CD8-positive, alpha-beta memory T cell (primary cell): ENCODE measurements around the gene PRR33. TPM values are rescaled to one million over a fixed set of nuclear protein-coding genes. Genes with fewer than 3 reads are reported as not detected.
A peak's percentile ranks its signal among the peaks of the same experiment; 100 is the strongest.

Experiments
- CTCF ChIA-PET: fragments of 350-600 bp; sonication (Branson Sonifier 250); formaldehyde crosslinking; loops from one replicate; lab custom pipeline; 2021; ENCODE audit warnings: antibody characterized with exemption; lab: Charles Lee
- POLR2A ChIA-PET: fragments of 350-600 bp; sonication (Branson Sonifier 250); formaldehyde crosslinking; loops from one replicate; lab custom pipeline; 2021; ENCODE audit warnings: antibody characterized with exemption; lab: Charles Lee
- DNase-seq, 5 donors: peaks; one replicate each; pipeline versions ENCODE4 v3.0.0 to v3.0.0-alpha.2; 2020 to 2022; ENCODE audit warnings: mixed read lengths in 1 of 5
- H3K27ac ChIP-seq: one replicate; pipeline ENCODE4 v1.7.0; 2013; ENCODE audit warnings: low read depth, mild to moderate bottlenecking, low read length, moderate library complexity
- H3K27me3 ChIP-seq: 2 replicates; pipeline ENCODE4 v1.7.0; 2013; ENCODE audit warnings: low read length, mild to moderate bottlenecking; ENCODE audit not compliant: insufficient read depth, poor library complexity, severe bottlenecking
- H3K36me3 ChIP-seq: 2 replicates; pipeline ENCODE4 v1.7.0; 2013; ENCODE audit warnings: mild to moderate bottlenecking, low read length, moderate library complexity; ENCODE audit not compliant: insufficient read depth
- H3K4me1 ChIP-seq: 2 replicates; pipeline ENCODE4 v1.7.0; 2013; ENCODE audit warnings: mild to moderate bottlenecking, low read length, moderate library complexity; ENCODE audit not compliant: insufficient read depth
- H3K4me3 ChIP-seq: 2 replicates; pipeline ENCODE4 v1.7.0; 2013; ENCODE audit warnings: mild to moderate bottlenecking, low read length
- H3K9me3 ChIP-seq: 2 replicates; pipeline ENCODE4 v1.7.0; 2013; ENCODE audit warnings: mild to moderate bottlenecking, low read length
- H3K27ac Mint-ChIP-seq, 8 donors: one replicate each; pipeline ENCODE4 v1.8.0; 2020 to 2021; ENCODE audit warnings: mixed read lengths in 8 of 8, mild to moderate bottlenecking in 6 of 8, inconsistent platforms in 3 of 8, moderate library complexity in 3 of 8
- H3K27me3 Mint-ChIP-seq, 2 donors: one replicate each; pipeline ENCODE4 v1.8.0; 2020 to 2021; ENCODE audit warnings: mixed read lengths in 2 of 2, mild to moderate bottlenecking in 1 of 2, moderate library complexity in 1 of 2
- H3K36me3 Mint-ChIP-seq, 3 donors: one replicate each; pipeline ENCODE4 v1.8.0; 2020 to 2021; ENCODE audit warnings: mixed read lengths in 3 of 3, inconsistent platforms in 1 of 3, mild to moderate bottlenecking in 1 of 3
- H3K4me1 Mint-ChIP-seq, 3 donors: one replicate each; pipeline ENCODE4 v1.8.0; 2020 to 2021; ENCODE audit warnings: mixed read lengths in 3 of 3, inconsistent platforms in 1 of 3, mild to moderate bottlenecking in 1 of 3
- H3K4me3 Mint-ChIP-seq, 7 donors: one replicate each; pipeline ENCODE4 v1.8.0; 2020 to 2021; ENCODE audit warnings: mixed read lengths in 7 of 7, mild to moderate bottlenecking in 6 of 7, moderate library complexity in 4 of 7, inconsistent platforms in 2 of 7
- H3K9me3 Mint-ChIP-seq, 5 donors: one replicate each; pipeline ENCODE4 v1.8.0; 2020 to 2022; ENCODE audit warnings: mixed read lengths in 5 of 5, mild to moderate bottlenecking in 3 of 5, moderate library complexity in 2 of 5, inconsistent platforms in 1 of 5
- polyA plus RNA-seq: library from polyadenylated mRNA; unstranded; fragments of 300-500 nt; fragmentation: Illumina TruSeq; gene quantifications from one replicate; pipeline ENCODE4 v1.2.3, GENCODE V29; 2021
- total RNA-seq, 2 experiments: library from RNA; stranded (reverse); gene quantifications; one replicate each; pipeline ENCODE4 v1.2.3, GENCODE V29; 2021

Gene PRR33
- total and polyA plus RNA-seq, 3 experiments from 2014 or later: 0.17 TPM; not detected in 2

DNA sequence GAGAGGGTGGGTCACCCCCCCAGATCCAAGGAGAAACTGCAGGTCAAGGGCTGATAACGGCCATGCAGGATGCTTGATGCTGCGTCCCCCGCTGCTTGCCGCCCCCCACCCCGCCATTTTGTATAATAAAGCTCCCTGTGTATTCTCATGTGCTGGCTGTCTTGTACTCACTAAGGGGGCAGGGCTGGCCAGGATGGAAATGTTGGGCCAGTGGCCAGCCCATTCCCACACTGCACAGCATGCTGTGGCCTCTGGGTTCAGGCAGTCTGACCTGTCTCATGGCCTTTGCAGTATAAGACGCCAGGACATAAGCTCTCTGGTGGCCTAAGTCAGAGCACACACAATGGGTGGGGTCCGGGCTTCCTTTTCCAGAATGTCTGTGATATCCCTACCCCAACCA, 421 bp upstream of the PRR33 start:
- H3K36me3 Mint-ChIP-seq: peaks cover 0 to 13% (median 0%) of the 10 kb centered on the region in 3 donors
- POLR2A ChIA-PET: interaction anchor here (0.6 to 1.9 kb wide), 4 partner anchors 24 to 41 kb away, joined by 3 to 10 read pairs (median 4); no protein-coding TSS in a partner anchor
- Histone ChIP-seq H3K4me1 (peaks cover 39% of the 10 kb centered on the region), H3K27ac (no peak overlapping the region), H3K4me3 (no peak overlapping the region), H3K9me3 (no peaks in the 10 kb centered on the region), H3K27me3 (no peaks in the 10 kb centered on the region), H3K36me3 (no peaks in the 10 kb centered on the region)
- no peak overlapping the region for H3K27ac Mint-ChIP-seq
- no peaks in the 10 kb centered on the region for H3K9me3 Mint-ChIP-seq
- H3K4me3 Mint-ChIP-seq: peak overlapping the region in 1 of 7 donors; percentile 63
- DNase-seq: no peak
- peaks cover 0 to 4% of the 10 kb centered on the region in 2 donors for H3K27me3 Mint-ChIP-seq
- CTCF ChIA-PET: interaction anchor here (1.9 kb wide), 1 partner anchor 10 kb away, joined by 6 read pairs; no protein-coding TSS in a partner anchor
- peaks cover 29 to 65% (median 30%) of the 10 kb centered on the region in 3 donors for H3K4me1 Mint-ChIP-seq

DNA sequence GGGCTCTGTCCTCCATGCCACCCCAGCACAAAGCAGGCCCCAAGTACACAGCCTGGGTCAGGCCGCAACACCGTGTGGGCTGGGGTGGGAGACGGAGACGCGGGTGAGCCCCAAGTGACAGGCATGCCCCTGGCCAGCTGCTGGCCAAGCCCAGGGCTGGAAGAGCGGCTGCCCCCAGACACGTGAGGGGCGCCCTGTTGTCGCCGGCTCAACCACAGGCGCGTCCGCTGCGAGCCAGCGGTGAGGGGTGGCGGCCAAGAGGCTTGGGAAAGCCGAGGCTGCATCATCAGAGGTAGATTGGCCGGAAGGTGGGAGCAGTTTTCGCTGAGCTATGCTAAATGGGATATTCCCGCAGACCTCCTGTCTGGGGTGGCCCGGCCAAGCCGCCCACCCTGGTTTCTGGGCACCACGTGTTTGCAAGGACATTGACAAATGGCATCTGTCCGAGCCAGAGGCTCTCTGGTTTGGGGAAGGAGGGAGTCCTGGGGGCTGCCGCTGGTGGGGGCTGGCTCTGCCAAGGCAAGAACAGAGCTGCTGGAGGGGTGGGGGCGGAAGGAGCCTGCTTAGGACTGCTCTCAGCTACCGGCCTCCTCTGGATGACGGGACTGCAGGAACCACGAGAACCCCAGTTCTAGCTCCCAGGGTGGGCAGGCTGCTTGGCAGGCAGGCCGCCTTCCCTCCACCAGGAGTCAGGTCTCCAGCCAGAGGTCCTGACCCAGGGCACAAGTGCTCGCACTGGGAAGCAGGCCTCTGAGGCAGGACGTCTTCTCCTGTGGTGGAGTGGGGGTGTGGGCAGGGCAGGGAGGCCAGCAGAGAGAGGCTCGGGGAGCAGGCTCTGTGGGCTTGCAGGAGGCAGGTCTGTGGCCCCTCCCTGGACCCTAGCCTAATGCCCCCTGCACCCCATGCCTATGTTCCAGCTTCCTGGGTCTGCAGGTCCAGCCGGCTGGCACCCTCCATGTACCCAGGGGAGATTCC, 552 bp downstream of the PRR33 start:
- H3K4me1 Mint-ChIP-seq: peaks cover 27 to 65% (median 31%) of the 10 kb centered on the region in 3 donors
- no peak for DNase-seq

GRCh38 chr11:1889941-1890855, 1.5 kb downstream of the PRR33 start:
- POLR2A ChIA-PET: interaction anchor here (1.0 to 2.0 kb wide), 3 partner anchors 27 to 40 kb away, joined by 3 to 9 read pairs (median 9); partner anchors contain the start of gene LSP1
- H3K36me3 ChIP-seq: peaks cover 14% of the 10 kb centered on the region
- peaks cover 39% of the 10 kb centered on the region for H3K4me1 ChIP-seq
- H3K27ac ChIP-seq: peak overlapping the region; percentile 16
- H3K4me3 ChIP-seq: peak overlapping the region; percentile 56
- Mint-ChIP-seq H3K27me3 (no peaks in the 10 kb centered on the region), H3K4me3 (peak overlapping the region in 5 of 7 donors; percentile 17 to 60 (median 47)), H3K4me1 (peaks cover 27 to 65% (median 31%) of the 10 kb centered on the region in 3 donors), H3K36me3 (peaks cover 0 to 13% (median 0%) of the 10 kb centered on the region in 3 donors), H3K27ac (peak overlapping the region in 6 of 8 donors; percentile 21 to 96 (median 43)), H3K9me3 (no peaks in the 10 kb centered on the region)
- H3K9me3 ChIP-seq: no peaks in the 10 kb centered on the region
- no peaks in the 10 kb centered on the region for H3K27me3 ChIP-seq
- DNase-seq: peak in 1 of 5 donors; percentile 34
- CTCF ChIA-PET: interaction anchor here (0.8 to 1.9 kb wide), 9 partner anchors 8 to 238 kb away, joined by 3 to 6 read pairs (median 3); partner anchors contain the start of gene LSP1

More for the DNA sequence above, 552 bp downstream of the PRR33 start:
- peak overlapping the region in 3 of 7 donors; percentile 5 to 82 (median 50) for H3K4me3 Mint-ChIP-seq
- ChIA-PET POLR2A (interaction anchor here (0.5 to 1.9 kb wide), 5 partner anchors 15 to 41 kb away, joined by 3 to 10 read pairs (median 3); no protein-coding TSS in a partner anchor), CTCF (interaction anchor here (0.8 to 1.9 kb wide), 4 partner anchors 9 to 58 kb away, joined by 3 to 6 read pairs (median 4); no protein-coding TSS in a partner anchor)
- Histone ChIP-seq H3K27ac (no peak overlapping the region), H3K27me3 (no peaks in the 10 kb centered on the region), H3K36me3 (peaks cover 5% of the 10 kb centered on the region), H3K4me1 (peaks cover 39% of the 10 kb centered on the region), H3K9me3 (no peaks in the 10 kb centered on the region), H3K4me3 (peak overlapping the region; percentile 39)
- no peaks in the 10 kb centered on the region for H3K27me3 Mint-ChIP-seq
- H3K27ac Mint-ChIP-seq: peak overlapping the region in 2 of 8 donors; percentile 34 to 80
- H3K9me3 Mint-ChIP-seq: no peaks in the 10 kb centered on the region
- H3K36me3 Mint-ChIP-seq: peaks cover 0 to 13% (median 0%) of the 10 kb centered on the region in 3 donors

DNA sequence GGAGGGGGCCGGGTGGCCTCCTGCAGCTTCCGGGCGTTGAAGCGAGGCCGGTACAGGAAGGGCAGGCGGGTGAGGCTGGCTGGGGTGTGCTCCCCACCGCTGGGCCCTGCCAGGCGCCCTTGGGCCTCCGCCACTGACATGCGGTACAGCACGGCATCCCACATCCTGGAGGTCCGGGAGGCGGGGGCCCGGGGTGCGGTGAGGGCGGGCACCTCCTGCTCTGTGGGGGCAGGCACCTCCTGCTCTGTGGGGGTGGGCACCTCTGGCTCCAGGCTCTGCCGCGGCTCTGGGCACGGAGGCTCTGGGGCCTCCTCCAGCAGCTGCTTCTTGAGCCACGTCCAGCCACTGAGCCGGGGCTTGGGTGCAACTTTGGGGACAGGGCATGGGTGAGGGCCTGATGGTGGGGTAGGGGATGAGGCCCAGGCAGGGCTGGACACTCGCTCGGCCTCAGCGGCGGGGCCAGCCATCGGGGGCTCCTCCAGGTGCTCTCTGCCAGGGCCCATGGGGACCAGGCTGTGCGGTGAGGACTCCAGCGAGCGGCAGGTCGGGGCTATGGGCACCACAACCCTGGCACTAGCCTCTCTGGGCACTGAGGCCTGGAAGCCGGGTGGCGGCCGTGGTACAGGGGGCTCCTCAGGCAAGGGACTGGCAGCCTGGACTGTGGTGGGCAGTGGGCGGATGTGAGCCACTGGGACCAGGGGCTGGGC, 2.3 kb downstream of the PRR33 start:
- Histone ChIP-seq H3K4me1 (peaks cover 39% of the 10 kb centered on the region), H3K27me3 (no peaks in the 10 kb centered on the region), H3K27ac (peak overlapping the region; percentile 31), H3K36me3 (peaks cover 22% of the 10 kb centered on the region), H3K9me3 (no peaks in the 10 kb centered on the region), H3K4me3 (peak overlapping the region; percentile 56)
- Mint-ChIP-seq H3K4me1 (peaks cover 27 to 65% (median 31%) of the 10 kb centered on the region in 3 donors), H3K9me3 (no peaks in the 10 kb centered on the region), H3K27ac (peak overlapping the region; percentile 76 to 96 (median 89)), H3K4me3 (peak overlapping the region in 6 of 7 donors; percentile 55 to 88 (median 72)), H3K36me3 (peaks cover 0 to 13% (median 0%) of the 10 kb centered on the region in 3 donors), H3K27me3 (no peaks in the 10 kb centered on the region)
- ChIA-PET POLR2A (interaction anchor here (0.6 to 2.0 kb wide), 6 partner anchors 21 to 57 kb away, joined by 3 to 9 read pairs (median 4); partner anchors contain the start of genes LSP1 and TNNT3), CTCF (interaction anchor here (1.1 to 2.1 kb wide), 8 partner anchors 12 to 262 kb away, joined by 3 to 5 read pairs (median 4); partner anchors contain the start of gene LSP1)
- DNase-seq: peak; percentile 68 to 89 (median 87)

GRCh38 chr11:1888811-1889210, 2.9 kb downstream of the PRR33 start:
- Mint-ChIP-seq H3K9me3 (no peaks in the 10 kb centered on the region), H3K36me3 (peaks cover 0 to 13% (median 0%) of the 10 kb centered on the region in 3 donors), H3K4me1 (peaks cover 27 to 64% (median 31%) of the 10 kb centered on the region in 3 donors), H3K27ac (peak overlapping the region; percentile 76 to 93 (median 88)), H3K4me3 (peak overlapping the region in 6 of 7 donors; percentile 43 to 86 (median 72)), H3K27me3 (no peaks in the 10 kb centered on the region)
- peak in 1 of 5 donors; percentile 25 for DNase-seq
- Histone ChIP-seq H3K4me1 (peaks cover 39% of the 10 kb centered on the region), H3K36me3 (peaks cover 28% of the 10 kb centered on the region), H3K27me3 (no peaks in the 10 kb centered on the region), H3K27ac (peak overlapping the region; percentile 31), H3K9me3 (no peaks in the 10 kb centered on the region), H3K4me3 (peak overlapping the region; percentile 39)
- ChIA-PET POLR2A (interaction anchor here (0.6 to 2.0 kb wide), 6 partner anchors 20 to 56 kb away, joined by 3 to 9 read pairs (median 4); partner anchors contain the start of genes LSP1 and TNNT3), CTCF (interaction anchor here (1.1 to 2.1 kb wide), 8 partner anchors 11 to 263 kb away, joined by 3 to 5 read pairs (median 4); partner anchors contain the start of gene LSP1)

- H3K4me1 ChIP-seq: peaks cover 39% of the 10 kb centered on the region
- CTCF ChIA-PET: interaction anchor here (1.1 to 2.1 kb wide), 7 partner anchors 11 to 263 kb away, joined by 3 to 5 read pairs (median 3); partner anchors contain the start of gene LSP1
Measured at GRCh38 chr11:1888347-1888753, 3.3 kb downstream of the PRR33 start.

More at GRCh38 chr11:1888347-1888753, 3.3 kb downstream of the PRR33 start:
- DNase-seq: peak in 1 of 5 donors; percentile 46
- H3K4me1 Mint-ChIP-seq: peaks cover 23 to 60% (median 27%) of the 10 kb centered on the region in 3 donors
- no peaks in the 10 kb centered on the region for H3K27me3 ChIP-seq
- H3K4me3 Mint-ChIP-seq: peak overlapping the region in 6 of 7 donors; percentile 43 to 86 (median 72)
- H3K27me3 Mint-ChIP-seq: no peaks in the 10 kb centered on the region
- H3K27ac ChIP-seq: peak overlapping the region; percentile 31
- H3K9me3 ChIP-seq: no peaks in the 10 kb centered on the region
- peaks cover 33% of the 10 kb centered on the region for H3K36me3 ChIP-seq
- POLR2A ChIA-PET: interaction anchor here (0.6 to 2.0 kb wide), 4 partner anchors 29 to 38 kb away, joined by 3 to 9 read pairs (median 7); partner anchors contain the start of genes LSP1 and TNNT3
- peaks cover 0 to 13% (median 0%) of the 10 kb centered on the region in 3 donors for H3K36me3 Mint-ChIP-seq
- peak overlapping the region; percentile 67 to 93 (median 88) for H3K27ac Mint-ChIP-seq
- no peak overlapping the region for H3K4me3 ChIP-seq
- no peaks in the 10 kb centered on the region for H3K9me3 Mint-ChIP-seq
